ENCODE measurements around the gene CD7. TPM values are rescaled to one million over a fixed set of nuclear protein-coding genes. Genes with fewer than 3 reads are reported as not detected.

CD7 gene
- total and polyA plus RNA-seq, 9 of the 15 experiments (the other 6 are each of a cell fraction or from before 2014, with no cell fraction given), result 0.21 to 0.35 TPM; not detected in 7

DNA sequence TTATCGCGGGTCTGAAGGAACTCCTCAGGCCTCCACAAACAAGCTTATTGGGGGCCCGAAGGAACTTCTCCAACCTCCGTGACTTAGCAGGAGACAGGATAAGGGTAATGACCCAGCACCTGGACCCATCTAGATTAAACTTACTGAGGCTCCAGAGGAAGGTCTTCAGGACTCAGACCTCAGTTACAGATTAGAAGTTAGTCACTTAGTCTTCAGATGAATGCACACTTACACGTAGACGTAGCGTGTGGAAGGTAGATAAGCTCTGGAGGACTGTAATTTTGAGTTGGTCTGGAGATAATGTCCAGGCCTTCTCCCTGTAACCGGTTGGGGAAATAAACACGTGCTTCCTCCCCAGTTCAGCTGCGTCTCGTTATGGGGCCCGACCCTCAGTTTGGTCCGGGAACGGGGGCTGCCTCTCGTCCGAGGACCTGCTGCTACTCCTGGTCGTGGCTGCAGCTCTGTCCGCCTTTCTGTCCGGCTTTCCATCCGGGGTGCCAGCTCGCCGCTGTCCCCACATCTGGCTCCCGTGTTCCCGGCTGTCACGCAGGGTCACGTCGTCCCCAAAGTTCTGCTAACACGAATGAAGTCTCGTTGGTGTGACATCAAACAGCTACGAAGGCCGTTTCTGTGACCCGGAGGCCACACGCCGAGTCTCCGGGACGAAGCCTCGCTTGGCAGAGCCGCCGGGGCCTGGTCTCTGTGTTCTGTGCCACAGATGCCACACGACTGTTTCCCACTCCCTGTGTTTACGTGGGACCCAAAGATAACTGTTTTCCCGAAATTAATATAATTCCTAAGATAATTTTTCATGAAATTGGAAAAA lies 28.0 kb upstream of the CD7 start (continued):
- TF ChIP-seq, protein P1, sequence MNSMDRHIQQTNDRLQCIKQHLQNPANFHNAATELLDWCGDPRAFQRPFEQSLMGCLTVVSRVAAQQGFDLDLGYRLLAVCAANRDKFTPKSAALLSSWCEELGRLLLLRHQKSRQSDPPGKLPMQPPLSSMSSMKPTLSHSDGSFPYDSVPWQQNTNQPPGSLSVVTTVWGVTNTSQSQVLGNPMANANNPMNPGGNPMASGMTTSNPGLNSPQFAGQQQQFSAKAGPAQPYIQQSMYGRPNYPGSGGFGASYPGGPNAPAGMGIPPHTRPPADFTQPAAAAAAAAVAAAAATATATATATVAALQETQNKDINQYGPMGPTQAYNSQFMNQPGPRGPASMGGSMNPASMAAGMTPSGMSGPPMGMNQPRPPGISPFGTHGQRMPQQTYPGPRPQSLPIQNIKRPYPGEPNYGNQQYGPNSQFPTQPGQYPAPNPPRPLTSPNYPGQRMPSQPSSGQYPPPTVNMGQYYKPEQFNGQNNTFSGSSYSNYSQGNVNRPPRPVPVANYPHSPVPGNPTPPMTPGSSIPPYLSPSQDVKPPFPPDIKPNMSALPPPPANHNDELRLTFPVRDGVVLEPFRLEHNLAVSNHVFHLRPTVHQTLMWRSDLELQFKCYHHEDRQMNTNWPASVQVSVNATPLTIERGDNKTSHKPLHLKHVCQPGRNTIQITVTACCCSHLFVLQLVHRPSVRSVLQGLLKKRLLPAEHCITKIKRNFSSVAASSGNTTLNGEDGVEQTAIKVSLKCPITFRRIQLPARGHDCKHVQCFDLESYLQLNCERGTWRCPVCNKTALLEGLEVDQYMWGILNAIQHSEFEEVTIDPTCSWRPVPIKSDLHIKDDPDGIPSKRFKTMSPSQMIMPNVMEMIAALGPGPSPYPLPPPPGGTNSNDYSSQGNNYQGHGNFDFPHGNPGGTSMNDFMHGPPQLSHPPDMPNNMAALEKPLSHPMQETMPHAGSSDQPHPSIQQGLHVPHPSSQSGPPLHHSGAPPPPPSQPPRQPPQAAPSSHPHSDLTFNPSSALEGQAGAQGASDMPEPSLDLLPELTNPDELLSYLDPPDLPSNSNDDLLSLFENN (IDR thresholded peaks at IDR 0.05; ENCODE audit: low read depth in 2 of 2, low read length in 2 of 2), result no peak; a peak in 1 of 4 replicates
- TF ChIP-seq SRSF9 (IDR thresholded peaks at IDR 0.05; ENCODE audit: borderline replicate concordance, low read depth, low read length) (no peak), XRCC4 (IDR thresholded peaks at IDR 0.05; ENCODE audit: extremely low read depth, insufficient read depth, insufficient read length) (no peak), ZNF589 (CRISPR knock-in tag; IDR thresholded peaks at IDR 0.05; ENCODE audit: low read depth) (peak; percentile 94), TEAD2 (tag; IDR thresholded peaks at IDR 0.05) (peak; percentile 16; the same call in 1 of the 2 replicates), TCF3 (CRISPR knock-in tag; IDR thresholded peaks at IDR 0.05) (peak; percentile 98), SIRT6 (IDR thresholded peaks at IDR 0.05; ENCODE audit: low read depth, low read length) (no peak), ZNF197 (CRISPR knock-in tag; IDR thresholded peaks at IDR 0.05; ENCODE audit: low read depth) (0 out of 2 replicates have a peak, but pooled peaks have one; percentile 83), TAL1 (IDR thresholded peaks at IDR 0.05) (peak; percentile 97), ZNF695 (CRISPR knock-in tag; IDR thresholded peaks at IDR 0.05) (no peak), ZNF23 (CRISPR knock-in tag; IDR thresholded peaks at IDR 0.05) (no peak), GTF2A2 (tag; IDR thresholded peaks at IDR 0.05) (peak; percentile 74), NFRKB (IDR thresholded peaks at IDR 0.05; ENCODE audit: low read depth) (peak; percentile 94), TEAD4 (IDR thresholded peaks at IDR 0.05; ENCODE audit: low read length) (peak; percentile 98), TEAD4 (CRISPR knock-in tag; IDR thresholded peaks at IDR 0.05; ENCODE audit: borderline replicate concordance) (no peak), POLR2A (conservative IDR thresholded peaks at IDR 0.05) (no peak)
- TF ChIP-seq, protein P2, sequence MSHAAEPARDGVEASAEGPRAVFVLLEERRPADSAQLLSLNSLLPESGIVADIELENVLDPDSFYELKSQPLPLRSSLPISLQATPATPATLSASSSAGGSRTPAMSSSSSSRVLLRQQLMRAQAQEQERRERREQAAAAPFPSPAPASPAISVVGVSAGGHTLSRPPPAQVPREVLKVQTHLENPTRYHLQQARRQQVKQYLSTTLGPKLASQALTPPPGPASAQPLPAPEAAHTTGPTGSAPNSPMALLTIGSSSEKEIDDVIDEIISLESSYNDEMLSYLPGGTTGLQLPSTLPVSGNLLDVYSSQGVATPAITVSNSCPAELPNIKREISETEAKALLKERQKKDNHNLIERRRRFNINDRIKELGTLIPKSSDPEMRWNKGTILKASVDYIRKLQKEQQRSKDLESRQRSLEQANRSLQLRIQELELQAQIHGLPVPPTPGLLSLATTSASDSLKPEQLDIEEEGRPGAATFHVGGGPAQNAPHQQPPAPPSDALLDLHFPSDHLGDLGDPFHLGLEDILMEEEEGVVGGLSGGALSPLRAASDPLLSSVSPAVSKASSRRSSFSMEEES (CRISPR knock-in tag; IDR thresholded peaks at IDR 0.05), result peak; percentile 30
- TF ChIP-seq, protein P3, sequence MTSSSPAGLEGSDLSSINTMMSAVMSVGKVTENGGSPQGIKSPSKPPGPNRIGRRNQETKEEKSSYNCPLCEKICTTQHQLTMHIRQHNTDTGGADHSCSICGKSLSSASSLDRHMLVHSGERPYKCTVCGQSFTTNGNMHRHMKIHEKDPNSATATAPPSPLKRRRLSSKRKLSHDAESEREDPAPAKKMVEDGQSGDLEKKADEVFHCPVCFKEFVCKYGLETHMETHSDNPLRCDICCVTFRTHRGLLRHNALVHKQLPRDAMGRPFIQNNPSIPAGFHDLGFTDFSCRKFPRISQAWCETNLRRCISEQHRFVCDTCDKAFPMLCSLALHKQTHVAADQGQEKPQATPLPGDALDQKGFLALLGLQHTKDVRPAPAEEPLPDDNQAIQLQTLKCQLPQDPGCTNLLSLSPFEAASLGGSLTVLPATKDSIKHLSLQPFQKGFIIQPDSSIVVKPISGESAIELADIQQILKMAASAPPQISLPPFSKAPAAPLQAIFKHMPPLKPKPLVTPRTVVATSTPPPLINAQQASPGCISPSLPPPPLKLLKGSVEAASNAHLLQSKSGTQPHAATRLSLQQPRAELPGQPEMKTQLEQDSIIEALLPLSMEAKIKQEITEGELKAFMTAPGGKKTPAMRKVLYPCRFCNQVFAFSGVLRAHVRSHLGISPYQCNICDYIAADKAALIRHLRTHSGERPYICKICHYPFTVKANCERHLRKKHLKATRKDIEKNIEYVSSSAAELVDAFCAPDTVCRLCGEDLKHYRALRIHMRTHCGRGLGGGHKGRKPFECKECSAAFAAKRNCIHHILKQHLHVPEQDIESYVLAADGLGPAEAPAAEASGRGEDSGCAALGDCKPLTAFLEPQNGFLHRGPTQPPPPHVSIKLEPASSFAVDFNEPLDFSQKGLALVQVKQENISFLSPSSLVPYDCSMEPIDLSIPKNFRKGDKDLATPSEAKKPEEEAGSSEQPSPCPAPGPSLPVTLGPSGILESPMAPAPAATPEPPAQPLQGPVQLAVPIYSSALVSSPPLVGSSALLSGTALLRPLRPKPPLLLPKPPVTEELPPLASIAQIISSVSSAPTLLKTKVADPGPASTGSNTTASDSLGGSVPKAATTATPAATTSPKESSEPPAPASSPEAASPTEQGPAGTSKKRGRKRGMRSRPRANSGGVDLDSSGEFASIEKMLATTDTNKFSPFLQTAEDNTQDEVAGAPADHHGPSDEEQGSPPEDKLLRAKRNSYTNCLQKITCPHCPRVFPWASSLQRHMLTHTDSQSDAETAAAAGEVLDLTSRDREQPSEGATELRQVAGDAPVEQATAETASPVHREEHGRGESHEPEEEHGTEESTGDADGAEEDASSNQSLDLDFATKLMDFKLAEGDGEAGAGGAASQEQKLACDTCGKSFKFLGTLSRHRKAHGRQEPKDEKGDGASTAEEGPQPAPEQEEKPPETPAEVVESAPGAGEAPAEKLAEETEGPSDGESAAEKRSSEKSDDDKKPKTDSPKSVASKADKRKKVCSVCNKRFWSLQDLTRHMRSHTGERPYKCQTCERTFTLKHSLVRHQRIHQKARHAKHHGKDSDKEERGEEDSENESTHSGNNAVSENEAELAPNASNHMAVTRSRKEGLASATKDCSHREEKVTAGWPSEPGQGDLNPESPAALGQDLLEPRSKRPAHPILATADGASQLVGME (CRISPR knock-in tag; IDR thresholded peaks at IDR 0.05), result no peak; the same call in 1 of the 2 replicates

Measured in K562 (cell line).